ENCODE data around the gene PEF1.
A peak's percentile ranks its signal among the peaks of the same experiment; 100 is the strongest.

Gene PEF1

GRCh38 chr1:31639543-31639942 is 5.1 kb downstream of the PEF1 start:
- peak; percentile 77 for DNase-seq (ENCODE audit: low read depth)
- no peak overlapping the region for H3K4me3 ChIP-seq (replicated peaks; ENCODE audit: low read depth, low read length)
- TF ChIP-seq CTCF (IDR thresholded peaks at IDR 0.05; ENCODE audit: low read length, missing control alignments), result no peak

DNA sequence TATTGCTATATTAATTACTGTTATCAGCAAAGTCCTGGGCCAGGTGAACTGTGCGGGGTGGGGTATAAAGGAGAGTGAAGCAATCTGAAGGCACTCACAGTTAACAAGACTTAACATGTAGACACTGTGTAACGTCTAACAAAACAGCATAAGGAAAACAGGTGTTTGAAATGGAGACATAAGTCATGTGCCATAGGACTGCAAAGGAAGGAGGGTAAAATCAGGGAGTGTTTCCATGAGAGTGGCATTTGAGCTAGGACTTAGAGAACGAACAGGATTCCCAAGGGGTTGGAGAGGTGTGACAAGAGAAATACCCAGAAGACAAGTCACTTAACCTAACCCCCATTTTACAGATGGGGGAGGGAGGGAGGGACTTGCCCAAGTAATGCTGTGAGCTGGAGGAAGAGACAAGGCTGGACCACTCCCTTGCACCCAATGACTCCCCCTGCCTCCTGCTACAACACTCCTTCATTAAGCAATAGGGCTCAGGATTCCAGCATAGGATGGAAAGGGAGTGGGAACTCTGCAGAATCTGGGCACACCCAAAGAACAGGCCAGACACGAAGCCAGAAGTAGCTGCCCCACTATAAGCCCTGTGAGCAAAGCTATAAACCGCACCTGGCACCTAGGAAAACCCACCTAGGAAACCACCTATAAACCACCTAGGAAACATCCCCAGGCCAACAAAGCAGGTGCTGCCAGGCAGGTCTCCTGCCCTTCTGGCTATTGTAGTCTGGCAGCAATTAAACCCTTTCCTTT is 6.6 kb downstream of the PEF1 start:
- no peak overlapping the region for H3K4me3 ChIP-seq (replicated peaks; ENCODE audit: low read depth, low read length)
- TF ChIP-seq CTCF (IDR thresholded peaks at IDR 0.05; ENCODE audit: low read length, missing control alignments), result no peak
- DNase-seq (ENCODE audit: low read depth), result no peak

GRCh38 chr1:31633117-31633516 is 11.6 kb downstream of the PEF1 start:
- no peak overlapping the region for H3K4me3 ChIP-seq (replicated peaks; ENCODE audit: low read depth, low read length)
- TF ChIP-seq CTCF (IDR thresholded peaks at IDR 0.05; ENCODE audit: low read length, missing control alignments), result peak; percentile 51
- no peak for DNase-seq (ENCODE audit: low read depth)

GRCh38 chr1:31632649-31633048 is 12.0 kb downstream of the PEF1 start:
- no peak for TF ChIP-seq CTCF (IDR thresholded peaks at IDR 0.05; ENCODE audit: low read length, missing control alignments)
- no peak for DNase-seq (ENCODE audit: low read depth)
- no peak overlapping the region for H3K4me3 ChIP-seq (replicated peaks; ENCODE audit: low read depth, low read length)

DNA sequence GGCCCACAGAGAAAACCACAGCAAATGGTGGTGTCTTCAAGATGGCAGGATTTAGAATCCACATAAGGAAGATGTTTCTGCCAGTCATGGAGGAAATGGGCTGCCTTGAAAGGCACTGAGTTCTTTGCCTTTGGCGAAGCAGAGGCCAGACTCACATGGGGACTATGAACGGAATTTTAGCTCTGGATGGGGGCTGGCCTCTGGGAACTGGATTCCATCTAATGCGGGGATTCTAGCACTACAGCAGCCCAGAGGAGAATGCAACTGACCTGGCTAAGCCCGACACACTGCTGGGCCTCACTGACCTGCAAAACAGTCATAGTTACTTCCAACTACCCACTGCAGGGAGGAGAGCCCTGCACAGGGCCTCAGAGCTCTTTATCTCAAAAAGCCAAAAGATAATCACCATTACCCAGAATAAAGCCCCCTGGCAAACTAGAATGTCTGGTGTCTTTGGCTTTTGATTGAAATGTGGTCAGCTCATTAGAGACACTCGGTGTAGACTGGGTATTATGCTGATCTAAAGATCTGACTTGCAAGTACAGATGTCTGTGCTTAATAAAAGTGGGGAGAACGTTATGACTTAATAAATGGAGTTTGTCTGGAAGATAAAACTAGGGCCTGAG is 15.6 kb downstream of the PEF1 start:
- TF ChIP-seq CTCF (IDR thresholded peaks at IDR 0.05; ENCODE audit: low read length, missing control alignments), result no peak
- H3K4me3 ChIP-seq (replicated peaks; ENCODE audit: low read depth, low read length), result no peak overlapping the region
- DNase-seq (ENCODE audit: low read depth), result no peak

DNA sequence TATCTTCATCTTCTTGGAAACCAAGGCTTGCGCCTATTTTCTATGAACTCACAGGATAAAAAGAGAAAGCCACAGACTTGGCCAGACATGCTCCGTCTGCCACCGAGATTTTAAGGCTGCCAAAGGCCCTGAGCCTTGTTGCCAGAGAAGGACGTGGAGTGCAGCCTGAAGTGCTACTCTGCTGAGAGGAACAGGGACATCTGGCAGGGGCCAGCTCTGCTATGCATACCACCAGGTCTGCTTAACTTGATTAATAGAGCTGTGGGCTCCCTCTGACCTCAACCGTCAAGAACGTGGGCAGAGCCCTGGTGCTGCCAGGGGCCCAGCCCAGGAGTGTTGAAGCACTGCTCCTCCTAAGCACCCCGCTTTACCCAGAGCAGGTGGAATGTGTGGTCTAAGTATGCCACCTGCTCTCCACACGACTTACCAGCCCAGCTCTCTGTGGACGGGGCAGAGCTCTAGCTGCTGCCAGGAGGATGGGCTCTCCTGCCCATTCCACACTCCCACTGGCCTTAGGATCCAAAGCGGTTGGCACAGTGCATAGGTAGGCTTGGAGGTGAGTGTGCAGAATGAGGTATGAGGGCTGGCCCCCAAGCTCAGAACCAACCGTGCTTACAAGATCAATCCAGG is 16.6 kb downstream of the PEF1 start:
- H3K4me3 ChIP-seq (replicated peaks; ENCODE audit: low read depth, low read length), result no peak overlapping the region
- no peak for DNase-seq (ENCODE audit: low read depth)
- no peak for TF ChIP-seq CTCF (IDR thresholded peaks at IDR 0.05; ENCODE audit: low read length, missing control alignments)

All from fibroblast of pulmonary artery (primary cell).